Cerebellar nuclear complex (tissue), 1 donor: Measurements from ENCODE around the gene ERG28.
A peak's percentile ranks its signal among the peaks of the same experiment; 100 is the strongest.

ENCODE experiments used
- DNase-seq, 2 experiments: peaks; one replicate each; lab custom pipeline; 2025; lab: John Stamatoyannopoulos, UW

Gene ERG28

DNA sequence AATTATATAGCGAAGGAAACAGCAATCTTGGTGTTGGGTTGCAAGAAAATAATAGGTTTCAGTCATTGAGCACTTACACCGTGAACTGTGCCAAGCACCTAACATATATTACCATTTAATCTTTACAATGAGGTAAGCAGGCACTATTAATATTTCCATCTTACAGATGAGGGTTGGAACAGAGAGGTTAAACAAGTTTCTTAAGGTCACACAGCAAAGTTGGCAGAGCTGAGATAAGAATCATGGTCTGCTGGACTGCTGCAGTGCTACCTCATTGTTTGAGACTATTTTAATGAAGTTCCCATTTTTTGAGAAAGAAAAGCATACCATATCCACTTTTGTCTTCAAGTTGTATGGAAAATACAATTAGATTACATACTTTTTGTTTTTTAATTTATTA lies 1.7 kb downstream of the ERG28 start:
- DNase-seq = no peak

DNA sequence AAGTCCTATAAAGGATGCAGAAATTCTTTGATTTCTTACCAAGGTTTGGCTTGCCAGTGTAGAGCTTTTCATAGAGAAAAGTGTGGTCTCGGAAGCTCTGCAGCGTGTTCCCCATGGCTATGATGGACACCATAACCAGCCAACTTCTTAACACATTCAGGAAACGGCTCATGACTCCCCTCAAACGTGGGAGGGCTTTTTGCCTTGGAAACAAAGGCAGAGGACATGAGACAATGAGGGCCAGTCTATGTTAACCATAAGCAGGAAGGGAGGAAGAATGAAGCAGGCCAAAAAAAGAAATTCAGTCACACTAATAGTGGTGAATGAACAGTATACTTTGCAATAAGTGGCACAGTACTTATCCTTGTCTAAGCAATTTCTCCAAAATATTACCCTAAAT lies 3.3 kb downstream of the ERG28 start:
- no peak for DNase-seq

GRCh38 chr14:75655235-75655634 lies 5.4 kb downstream of the ERG28 start:
- no peak for DNase-seq

DNA sequence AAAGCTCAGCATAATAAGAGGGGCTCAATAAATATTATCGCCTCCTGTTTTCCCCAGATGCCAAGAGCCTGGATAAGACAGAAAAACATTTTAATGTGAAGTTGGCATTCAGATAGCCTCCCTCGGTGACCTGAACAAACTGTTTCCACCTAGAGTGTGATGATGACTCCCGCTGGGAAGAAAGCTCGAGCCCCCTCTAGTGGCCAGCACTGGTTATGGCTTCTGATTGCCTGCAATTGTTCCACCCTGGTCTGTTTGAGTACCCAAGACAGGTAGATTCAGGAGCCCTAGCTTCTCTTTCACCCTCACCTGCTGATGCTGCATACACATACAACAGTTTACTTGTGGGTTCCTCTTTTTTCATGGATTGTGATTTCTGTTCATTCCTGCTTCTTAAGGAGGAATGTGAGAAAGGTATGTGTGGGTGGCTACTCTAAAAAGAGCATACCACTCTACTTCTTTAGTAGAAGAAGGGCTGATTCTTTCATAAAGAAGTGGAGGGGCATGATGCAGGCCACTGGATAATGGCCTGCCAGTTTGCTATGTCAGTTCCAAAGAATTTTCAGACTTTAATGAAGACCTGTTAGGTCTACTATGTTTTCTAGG lies 6.4 kb downstream of the ERG28 start:
- DNase-seq = peak in 1 of 2 experiments; percentile 35

- DNase-seq = no peak
Observed at GRCh38 chr14:75653563-75653962, 7.1 kb downstream of the ERG28 start.

GRCh38 chr14:75650253-75651058 lies 10.2 kb downstream of the ERG28 start:
- no peak for DNase-seq

DNA sequence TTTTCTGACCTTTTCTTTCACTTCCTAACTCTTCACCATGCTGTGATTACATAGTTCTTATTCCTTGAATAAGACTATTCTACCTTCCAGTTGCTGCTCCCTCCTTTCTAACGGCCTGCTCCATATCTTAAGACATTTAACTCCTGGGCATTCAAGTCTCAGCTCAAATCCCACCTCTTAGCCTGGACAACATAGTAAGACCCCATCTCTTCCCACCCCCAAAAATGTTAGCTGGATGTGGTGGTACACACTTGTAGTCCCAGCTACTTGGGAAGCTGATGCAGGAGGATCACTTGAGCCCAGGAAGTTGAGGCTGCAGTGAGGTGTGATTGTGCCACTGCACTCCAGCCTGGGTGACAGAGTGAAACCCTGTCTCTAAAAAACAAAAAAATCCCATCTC lies 10.9 kb downstream of the ERG28 start:
- DNase-seq = no peak

DNA sequence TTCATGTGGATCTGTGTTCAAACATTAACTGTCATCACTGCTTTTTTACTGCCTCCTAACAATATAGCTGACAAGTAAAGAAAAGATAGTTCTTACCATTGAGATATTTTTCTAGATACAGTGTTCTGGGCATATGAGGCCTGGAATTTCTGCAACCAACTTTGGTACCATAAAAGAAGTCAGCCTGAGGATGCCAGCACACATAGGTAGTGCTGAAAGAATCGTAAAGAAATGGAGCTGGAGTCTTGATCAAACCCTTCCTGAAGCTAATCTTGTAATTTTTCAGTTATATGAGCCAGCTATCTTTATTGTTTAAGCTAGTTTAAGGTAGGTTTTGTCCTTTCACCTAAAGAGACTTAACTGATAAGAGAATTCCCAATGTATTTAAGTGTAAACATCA lies 11.3 kb downstream of the ERG28 start:
- no peak for DNase-seq

DNA sequence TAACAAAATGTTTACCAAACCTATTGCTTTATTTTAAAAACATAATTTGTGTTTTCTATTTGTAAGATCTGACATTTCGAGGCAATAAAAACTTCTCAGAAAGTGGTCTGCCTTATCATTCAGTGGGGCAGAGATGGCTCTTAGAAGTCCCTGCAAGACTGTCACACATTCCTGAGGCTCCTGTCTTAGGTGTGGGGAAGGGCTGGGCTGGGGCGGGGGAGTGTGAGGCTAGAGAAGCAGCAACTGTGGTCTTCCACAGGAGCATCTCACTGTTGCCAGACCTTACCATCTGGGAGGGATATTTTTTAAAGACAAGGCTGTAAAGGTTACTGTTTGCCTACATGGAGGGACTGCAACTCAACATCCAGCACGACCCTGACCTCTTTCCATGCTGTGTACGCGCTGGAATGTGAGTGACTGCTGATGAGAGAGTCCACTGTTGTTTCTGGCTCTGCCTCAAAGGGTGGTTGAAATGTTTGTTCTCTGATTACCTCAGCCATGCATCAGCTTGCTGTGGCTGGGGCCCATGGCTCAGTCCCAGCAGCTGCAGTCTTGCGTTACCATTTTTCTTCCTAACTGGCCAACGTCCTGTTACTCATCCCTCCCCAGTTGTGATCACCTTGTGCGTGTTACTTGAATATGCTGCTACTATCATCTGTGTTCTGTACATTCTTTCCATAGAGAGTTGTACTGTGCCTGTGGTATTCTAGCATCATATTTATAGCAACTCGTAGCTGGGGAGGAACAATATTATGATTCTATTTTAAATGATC lies 12.4 kb downstream of the ERG28 start:
- DNase-seq = no peak

DNA sequence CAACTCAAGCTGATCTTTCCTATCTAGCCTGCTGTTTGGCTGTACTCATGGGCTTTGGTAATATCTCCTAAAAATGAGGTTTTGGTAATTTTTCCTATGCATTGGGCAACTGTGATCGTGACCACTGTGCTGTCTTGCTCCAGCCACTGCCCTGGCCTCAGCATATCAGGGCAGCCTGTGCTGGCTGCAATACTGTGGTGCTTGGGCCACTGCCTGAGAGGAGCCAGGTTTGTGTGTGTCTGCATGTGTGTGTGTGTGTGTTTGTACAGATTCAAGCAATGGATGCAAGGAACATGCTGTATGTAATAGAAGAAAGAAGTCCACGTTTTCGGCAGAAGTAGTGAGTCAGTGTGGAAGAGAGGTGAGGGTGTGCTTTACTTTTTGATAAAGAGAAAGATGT lies 13.0 kb downstream of the ERG28 start:
- no peak for DNase-seq

DNA sequence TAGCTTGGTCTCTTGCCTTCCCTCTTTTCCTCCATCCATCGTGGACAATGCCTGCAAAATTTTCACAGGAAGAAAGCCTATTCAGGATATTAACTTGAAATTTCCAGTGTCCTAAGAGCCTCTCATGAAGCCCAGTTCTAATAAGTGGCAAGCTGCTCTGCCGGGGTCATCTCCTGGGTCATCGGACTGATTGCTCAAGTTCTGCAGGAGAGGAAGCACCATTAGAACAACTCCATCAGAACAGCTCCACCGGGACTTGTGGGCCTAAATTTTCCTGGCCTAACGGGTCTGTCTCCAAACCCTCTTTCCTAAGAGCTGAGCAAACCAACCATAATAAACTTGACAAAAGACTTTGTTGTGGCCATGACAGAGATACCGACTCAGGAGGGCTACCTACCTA lies 13.9 kb downstream of the ERG28 start:
- no peak for DNase-seq

GRCh38 chr14:75645056-75645455 lies 15.6 kb downstream of the ERG28 start:
- no peak for DNase-seq

- DNase-seq = no peak
Observed at GRCh38 chr14:75643985-75644384, 16.7 kb downstream of the ERG28 start.

DNA sequence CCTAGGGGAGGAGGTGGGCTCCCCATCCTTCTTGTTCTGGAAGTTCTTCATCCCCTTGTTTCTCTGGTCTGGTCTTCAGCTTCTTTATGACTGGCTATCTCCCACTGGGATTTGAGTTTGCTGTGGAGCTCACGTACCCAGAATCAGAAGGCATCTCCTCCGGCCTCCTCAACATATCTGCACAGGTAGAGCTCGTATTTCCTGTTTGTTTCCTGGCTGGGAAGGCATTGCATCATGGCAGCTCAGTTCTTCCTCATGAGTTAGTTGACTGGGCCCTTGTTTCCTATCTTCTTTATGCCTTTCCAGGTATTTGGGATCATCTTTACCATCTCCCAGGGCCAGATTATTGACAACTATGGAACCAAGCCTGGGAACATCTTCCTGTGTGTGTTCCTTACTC lies 19.8 kb downstream of the ERG28 start:
- DNase-seq = no peak

DNA sequence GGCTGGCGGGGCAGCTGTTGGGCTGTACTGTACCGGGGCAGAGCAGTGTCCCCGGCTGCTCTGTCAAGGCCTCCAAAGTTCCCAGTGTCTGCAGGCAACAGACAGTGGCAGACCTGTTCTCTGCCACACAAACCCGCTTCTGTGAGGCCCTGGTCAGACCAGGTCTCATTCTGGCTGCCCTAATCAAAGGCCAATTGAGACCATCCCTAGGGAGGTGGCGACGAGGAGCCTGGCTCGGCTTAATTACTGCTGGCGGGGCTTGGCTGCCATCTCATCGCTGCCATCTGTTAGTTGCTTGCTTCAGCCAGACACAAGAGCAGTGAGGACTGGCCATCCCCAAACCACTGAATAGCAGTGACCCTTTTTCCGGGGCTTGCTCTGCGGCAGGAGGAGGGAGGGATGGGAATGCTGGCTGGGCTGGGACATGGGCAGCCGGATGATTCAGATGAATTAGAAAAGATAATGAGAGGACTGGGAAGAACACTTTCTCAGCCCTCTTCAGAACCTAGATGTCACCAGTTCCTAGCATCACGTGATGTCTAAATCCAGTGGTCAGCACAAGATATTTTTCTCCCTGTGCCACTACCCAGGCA lies 24.5 kb downstream of the ERG28 start:
- DNase-seq = no peak

- no peak for DNase-seq
Observed at GRCh38 chr14:75634848-75635247, 25.8 kb downstream of the ERG28 start.

DNA sequence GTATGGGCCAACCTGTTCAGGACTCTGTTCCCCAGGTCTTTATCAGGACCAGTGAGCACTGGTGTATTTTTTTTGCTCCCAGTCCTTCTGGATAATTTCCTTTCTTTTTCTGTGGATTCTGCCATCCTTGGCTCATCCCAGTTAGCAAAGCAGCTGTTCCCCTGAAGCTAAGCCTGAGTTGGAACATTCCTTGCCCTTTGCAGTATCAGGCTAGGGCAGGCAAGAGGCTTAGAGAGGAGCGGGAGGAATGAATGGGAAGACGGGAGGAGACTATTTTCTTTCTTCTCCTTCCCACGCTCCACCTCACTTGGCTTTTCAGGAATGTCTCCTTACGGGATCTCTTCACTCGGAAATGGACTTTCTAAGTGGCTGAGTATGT lies 29.2 kb downstream of the ERG28 start:
- no peak for DNase-seq

GRCh38 chr14:75630695-75631452 lies 29.8 kb downstream of the ERG28 start:
- DNase-seq = no peak

DNA sequence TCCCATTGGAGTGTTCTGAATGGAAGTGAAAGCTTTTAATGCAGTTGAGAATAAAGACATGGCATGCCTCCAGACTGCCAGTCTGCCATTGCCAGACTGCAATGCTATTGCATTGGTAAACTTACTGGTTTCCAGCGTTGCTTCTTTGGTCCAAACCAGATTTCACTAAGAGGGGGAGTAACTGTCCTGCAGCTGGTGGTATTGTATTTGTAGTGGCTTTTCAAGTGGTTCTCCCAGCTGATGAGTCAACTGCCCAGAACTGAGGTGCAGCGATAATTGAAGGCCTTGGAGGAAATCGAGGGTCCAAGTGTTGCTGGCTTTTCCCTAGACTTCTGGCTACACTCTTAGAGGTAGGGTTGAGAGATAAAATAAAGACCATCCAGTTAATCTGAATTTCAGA lies 31.9 kb downstream of the ERG28 start:
- no peak for DNase-seq

DNA sequence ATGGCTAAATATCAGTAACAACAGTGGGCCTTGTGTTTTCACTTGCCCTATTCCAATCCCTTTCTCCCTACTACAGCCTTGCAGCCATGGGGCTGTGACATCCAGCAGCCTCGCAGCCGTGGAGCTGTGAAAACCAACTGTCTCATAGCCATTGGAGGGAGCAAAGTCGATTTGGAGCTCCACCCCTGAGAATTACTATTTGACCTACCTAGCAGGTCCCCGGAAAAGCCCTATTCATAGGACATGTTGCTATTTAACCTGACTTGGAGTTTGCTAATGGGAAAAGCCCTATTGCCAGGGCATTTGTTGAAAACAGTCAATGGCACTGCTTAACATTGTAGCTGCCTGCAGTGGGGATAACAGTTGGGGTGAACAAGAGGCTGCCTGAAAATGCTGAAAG lies 33.3 kb downstream of the ERG28 start:
- no peak for DNase-seq

DNA sequence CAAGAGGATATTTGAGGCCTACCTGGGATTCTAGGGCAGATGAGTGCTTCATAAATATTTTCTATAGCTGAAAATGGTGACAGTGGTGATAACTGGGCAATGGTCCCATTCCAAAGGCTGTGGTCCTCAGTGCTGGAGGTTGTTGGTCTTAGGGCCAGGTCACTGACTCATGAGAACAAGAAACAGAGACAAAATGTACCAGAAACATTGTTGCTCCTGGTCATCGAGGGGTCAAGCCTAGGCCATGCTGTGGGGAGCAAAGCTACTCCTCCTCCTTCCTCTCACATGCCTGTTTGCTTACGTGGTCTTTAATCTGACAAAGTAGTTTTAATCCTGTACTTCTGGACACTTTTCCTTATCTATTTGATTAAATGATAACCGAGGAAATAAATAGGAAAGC lies 33.8 kb downstream of the ERG28 start:
- no peak for DNase-seq

DNA sequence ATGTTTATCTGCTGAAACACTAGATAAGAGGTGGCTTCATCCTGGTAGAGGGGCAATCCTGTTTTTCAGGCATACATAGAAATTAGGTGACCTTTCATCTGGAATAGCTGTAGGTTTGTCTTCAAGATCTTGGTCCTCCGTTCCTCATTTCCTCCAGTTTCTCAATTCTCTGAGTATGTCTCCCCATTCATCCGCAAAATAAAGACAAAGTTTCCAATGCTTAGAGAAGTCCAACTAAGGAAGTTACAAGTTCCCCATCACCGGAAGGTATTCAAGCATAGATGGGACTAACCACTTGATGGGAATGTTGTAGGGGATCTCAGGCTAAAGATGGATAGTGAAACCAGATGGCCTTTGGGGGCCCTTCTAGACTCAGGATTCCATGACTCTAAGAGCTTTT lies 34.3 kb downstream of the ERG28 start:
- DNase-seq = no peak
